MM.1S (cell line): Measurements from ENCODE around the gene PMVK.

Experiments
- DNase-seq: peaks from one replicate; pipeline ENCODE4 v3.0.0-alpha.2; 2015
- H2AFZ ChIP-seq: fragments of 300-600 bp; sonication (generic); 2 replicates; pipeline ENCODE4 v1.6.0; 2016; ENCODE audit warnings: antibody characterized with exemption, low read length
- H3F3A ChIP-seq: fragments of 300-600 bp; sonication (generic); 2 replicates; pipeline ENCODE4 v1.6.1; 2016; ENCODE audit warnings: mild to moderate bottlenecking, antibody characterized with exemption, low read length, moderate library complexity, mixed read lengths; ENCODE audit not compliant: insufficient read depth
- H3K27ac ChIP-seq: fragments of 300-600 bp; sonication (generic); 2 replicates; pipeline ENCODE4 v1.5.1; 2016; ENCODE audit warnings: mild to moderate bottlenecking, low read length
- H3K27me3 ChIP-seq: fragments of 300-600 bp; sonication (generic); replicated peaks from 2 replicates; pipeline ENCODE4 v1.6.0; 2016; ENCODE audit warnings: low read length; ENCODE audit not compliant: insufficient read depth
- H3K36me3 ChIP-seq: fragments of 300-600 bp; sonication (generic); replicated peaks from 2 replicates; pipeline ENCODE4 v1.6.1; 2016; ENCODE audit warnings: mild to moderate bottlenecking, low read length, mixed read lengths; ENCODE audit not compliant: insufficient read depth
- H3K4me1 ChIP-seq: fragments of 300-600 bp; sonication (generic); 2 replicates; pipeline ENCODE4 v1.6.1; 2016; ENCODE audit warnings: low read length, mixed read lengths
- H3K4me2 ChIP-seq: fragments of 300-600 bp; sonication (generic); 2 replicates; pipeline ENCODE4 v1.6.0; 2016; ENCODE audit warnings: low read depth, low read length
- H3K4me3 ChIP-seq: fragments of 300-600 bp; sonication (generic); 2 replicates; pipeline ENCODE4 v1.5.1; 2016; ENCODE audit warnings: low read length, mixed read lengths
- H3K79me2 ChIP-seq: fragments of 300-600 bp; sonication (generic); 2 replicates; pipeline ENCODE4 v1.6.1; 2016; ENCODE audit warnings: mixed run types, low read length, mixed read lengths
- H3K9ac ChIP-seq: fragments of 300-600 bp; sonication (generic); 2 replicates; pipeline ENCODE4 v1.6.1; 2016; ENCODE audit warnings: low read length, mixed read lengths
- H3K9me2 ChIP-seq: fragments of 300-600 bp; sonication (generic); replicated peaks from 2 replicates; pipeline ENCODE4 v1.6.1; 2016; ENCODE audit warnings: mild to moderate bottlenecking, low read length, mixed read lengths; ENCODE audit not compliant: insufficient read depth
- H3K9me3 ChIP-seq: fragments of 300-600 bp; sonication (generic); replicated peaks from 2 replicates; pipeline ENCODE4 v1.6.1; 2016; ENCODE audit warnings: mild to moderate bottlenecking, low read length, mixed read lengths; ENCODE audit not compliant: insufficient read depth
- H4K20me1 ChIP-seq: fragments of 300-600 bp; sonication (generic); 2 replicates; pipeline ENCODE4 v1.6.1; 2016; ENCODE audit warnings: mild to moderate bottlenecking, low read length, moderate library complexity, mixed read lengths; ENCODE audit not compliant: insufficient read depth
- EZH2 ChIP-seq: fragments of 300-600 bp; sonication (generic); optimal IDR thresholded peaks from 2 replicates; pipeline ENCODE3; 2017; ENCODE audit warnings: low read depth, mild to moderate bottlenecking, antibody characterized with exemption, low read length, mixed read lengths
- EZH2phosphoT487 ChIP-seq: fragments of 300-600 bp; sonication (generic); IDR thresholded peaks from 2 replicates; pipeline ENCODE4 v1.6.1; 2018; ENCODE audit warnings: antibody characterized with exemption, low read length
- TF ChIP-seq, protein P1 (sequence below): fragments of 300-600 bp; sonication (generic); IDR thresholded peaks from 2 replicates; pipeline ENCODE4 v1.5.1; 2016; ENCODE audit warnings: antibody characterized with exemption, low read length, mixed read lengths

Gene PMVK

DNA sequence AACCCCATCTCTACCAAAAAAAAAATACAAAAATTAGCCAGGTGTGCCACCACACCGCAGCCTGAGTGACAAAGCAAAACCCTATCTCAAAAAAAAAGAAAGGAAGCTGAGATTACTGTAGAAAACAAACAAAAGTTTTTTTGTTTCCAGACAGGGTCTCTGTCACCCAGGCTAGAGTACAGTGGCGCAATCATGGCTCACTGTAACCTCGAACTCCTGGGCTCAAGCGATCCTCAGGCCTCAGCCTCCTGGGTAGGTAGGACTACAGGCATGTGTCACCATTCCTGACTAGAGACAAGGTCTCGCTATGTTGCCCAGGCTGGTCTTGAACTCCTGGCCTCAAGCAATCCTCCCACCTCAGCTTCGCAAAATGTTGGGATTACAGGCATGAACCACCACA lies 27.8 kb upstream of the PMVK start:
- Histone ChIP-seq H4K20me1 (no peaks in the 10 kb centered on the region), H3K4me3 (no peak overlapping the region), H3K79me2 (peaks cover 88% of the 10 kb centered on the region), H3F3A (peaks cover 31% of the 10 kb centered on the region), H3K9me3 (no peaks in the 10 kb centered on the region), H3K27me3 (no peaks in the 10 kb centered on the region), H3K9ac (no peak overlapping the region), H2AFZ (no peak overlapping the region), H3K4me2 (no peak overlapping the region), H3K9me2 (no peaks in the 10 kb centered on the region), H3K4me1 (peaks cover 21% of the 10 kb centered on the region; the same call in 1 of the 2 replicates), H3K27ac (no peak overlapping the region), H3K36me3 (peaks cover 25% of the 10 kb centered on the region)
- TF ChIP-seq, protein P1, sequence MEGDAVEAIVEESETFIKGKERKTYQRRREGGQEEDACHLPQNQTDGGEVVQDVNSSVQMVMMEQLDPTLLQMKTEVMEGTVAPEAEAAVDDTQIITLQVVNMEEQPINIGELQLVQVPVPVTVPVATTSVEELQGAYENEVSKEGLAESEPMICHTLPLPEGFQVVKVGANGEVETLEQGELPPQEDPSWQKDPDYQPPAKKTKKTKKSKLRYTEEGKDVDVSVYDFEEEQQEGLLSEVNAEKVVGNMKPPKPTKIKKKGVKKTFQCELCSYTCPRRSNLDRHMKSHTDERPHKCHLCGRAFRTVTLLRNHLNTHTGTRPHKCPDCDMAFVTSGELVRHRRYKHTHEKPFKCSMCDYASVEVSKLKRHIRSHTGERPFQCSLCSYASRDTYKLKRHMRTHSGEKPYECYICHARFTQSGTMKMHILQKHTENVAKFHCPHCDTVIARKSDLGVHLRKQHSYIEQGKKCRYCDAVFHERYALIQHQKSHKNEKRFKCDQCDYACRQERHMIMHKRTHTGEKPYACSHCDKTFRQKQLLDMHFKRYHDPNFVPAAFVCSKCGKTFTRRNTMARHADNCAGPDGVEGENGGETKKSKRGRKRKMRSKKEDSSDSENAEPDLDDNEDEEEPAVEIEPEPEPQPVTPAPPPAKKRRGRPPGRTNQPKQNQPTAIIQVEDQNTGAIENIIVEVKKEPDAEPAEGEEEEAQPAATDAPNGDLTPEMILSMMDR, result no peak
- TF ChIP-seq EZH2, result no peak
- no peak for TF ChIP-seq EZH2phosphoT487
- no peak for DNase-seq

DNA sequence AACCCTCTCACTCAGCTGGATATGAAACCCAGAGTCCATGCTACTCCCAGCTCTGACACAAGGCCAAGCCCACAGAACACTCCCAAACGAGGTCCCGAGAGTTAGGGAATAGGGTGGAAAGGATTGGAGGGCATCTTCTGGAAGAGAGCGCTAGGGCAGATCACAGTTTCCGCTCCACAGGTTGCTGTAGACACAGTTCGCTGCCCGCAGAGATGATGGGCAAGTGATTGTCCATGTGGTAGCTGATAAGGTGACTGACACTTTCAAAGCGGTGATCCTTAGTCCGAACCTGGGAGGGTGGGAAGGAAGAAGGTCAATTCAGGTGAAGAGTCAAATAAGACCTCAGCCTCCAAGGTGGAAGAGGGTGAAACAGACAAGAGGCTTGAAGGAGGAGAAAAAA lies 27.1 kb upstream of the PMVK start:
- Histone ChIP-seq H3K9me3 (no peaks in the 10 kb centered on the region), H3K27me3 (no peaks in the 10 kb centered on the region), H3K9ac (peak overlapping the region; percentile 99; the same call in 1 of the 2 replicates), H4K20me1 (no peaks in the 10 kb centered on the region), H3K27ac (peak overlapping the region; percentile 4; the same call in 1 of the 2 replicates), H3K9me2 (no peaks in the 10 kb centered on the region), H3K4me2 (no peak overlapping the region), H3F3A (peaks cover 35% of the 10 kb centered on the region), H3K4me1 (peaks cover 16% of the 10 kb centered on the region; the same call in 1 of the 2 replicates), H2AFZ (no peak overlapping the region), H3K4me3 (no peak overlapping the region), H3K36me3 (peaks cover 26% of the 10 kb centered on the region), H3K79me2 (peaks cover 88% of the 10 kb centered on the region)
- TF ChIP-seq EZH2phosphoT487, result no peak
- TF ChIP-seq, protein P1, result no peak
- TF ChIP-seq EZH2, result no peak
- DNase-seq, result no peak

DNA sequence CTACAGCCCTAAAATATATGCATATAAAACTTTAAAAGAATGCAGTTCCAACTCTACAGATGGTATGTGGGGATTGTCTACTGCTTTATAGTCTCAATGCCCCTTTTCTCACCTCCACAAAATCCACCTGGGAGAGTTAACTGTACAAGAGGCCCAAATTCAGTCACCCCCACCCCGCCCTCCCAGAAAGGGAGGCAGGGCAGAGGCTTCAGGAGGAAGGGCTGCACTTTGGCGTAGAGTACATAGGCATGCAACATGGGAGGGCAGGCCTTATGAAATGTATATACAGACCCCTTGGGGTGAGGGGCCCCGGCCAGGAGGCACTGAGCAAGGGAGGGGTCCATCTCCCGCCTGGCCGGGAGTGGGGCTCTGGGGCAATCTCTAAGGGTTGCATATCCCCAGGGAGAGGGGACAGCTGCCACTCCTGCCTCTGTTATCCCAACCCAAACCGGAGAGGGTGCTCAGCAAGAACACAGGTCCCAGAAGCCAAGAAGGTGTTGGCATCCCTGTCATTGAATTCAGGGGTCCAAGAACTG lies 26.3 kb upstream of the PMVK start:
- Histone ChIP-seq H3K9me2 (no peaks in the 10 kb centered on the region), H3K36me3 (peaks cover 23% of the 10 kb centered on the region), H3K9ac (peak overlapping the region; percentile 99; the same call in 1 of the 2 replicates), H3K79me2 (peaks cover 88% of the 10 kb centered on the region), H3K4me1 (peaks cover 16% of the 10 kb centered on the region; the same call in 1 of the 2 replicates), H3K27ac (peak overlapping the region; percentile 91; the same call in 1 of the 2 replicates), H3K9me3 (no peaks in the 10 kb centered on the region), H3K27me3 (no peaks in the 10 kb centered on the region), H4K20me1 (no peaks in the 10 kb centered on the region), H3K4me3 (peak overlapping the region; percentile 88), H3K4me2 (peak overlapping the region; percentile 85), H2AFZ (no peak overlapping the region), H3F3A (peaks cover 42% of the 10 kb centered on the region)
- TF ChIP-seq, protein P1, result no peak
- TF ChIP-seq EZH2 (no peak), EZH2phosphoT487 (no peak)
- DNase-seq, result no peak
